ENCODE data around the gene FYN. TPM values are rescaled to one million over a fixed set of nuclear protein-coding genes. Genes with fewer than 3 reads are reported as not detected.

The FYN gene
- total and polyA plus RNA-seq, 2 of the 8 experiments (the other 6 are each of a cell fraction or from before 2014, with no cell fraction given), result 46.8 to 97.2 TPM

- H3K23ac ChIP-seq (ENCODE audit: insufficient read length), result no peak overlapping the region
- H3K9ac ChIP-seq (replicated peaks in 1 of 4; ENCODE audit: extremely low read depth in 1 of 4, low read depth in 3 of 4, low read length in 3 of 4), result no peak overlapping the region
- no peaks in the 10 kb centered on the region for H3K4me1 ChIP-seq (replicated peaks in 1 of 4; ENCODE audit: control insufficient read depth in 3 of 4, insufficient read depth in 4 of 4, low read length in 3 of 4)
- FAIRE-seq, result no peak
- peaks cover under 1 to 6% of the 10 kb centered on the region in 2 experiments; a peak in 3 of 4 replicates for H3K79me2 ChIP-seq (ENCODE audit: control insufficient read depth in 1 of 2, insufficient read depth in 2 of 2, low read length in 2 of 2)
- POLR2A ChIA-PET (ENCODE audit: partially characterized antibody), result no interaction called here
- H2AK5ac ChIP-seq (ENCODE audit: low read depth, low read length), result no peak overlapping the region
- H2BK15ac ChIP-seq (ENCODE audit: low read length), result no peak overlapping the region
- peaks cover 4% of the 10 kb centered on the region; the same call in 1 of the 2 replicates for H3K79me1 ChIP-seq (ENCODE audit: low read depth, low read length)
- H3K9me3 ChIP-seq (ENCODE audit: insufficient read depth in 2 of 2, low read depth in 1 of 2, low read length in 1 of 2), result peaks cover 5 to 9% of the 10 kb centered on the region in 2 experiments; a peak in 3 of 4 replicates
- H3K27ac ChIP-seq (ENCODE audit: low read depth, low read length), result no peak overlapping the region
- no peak overlapping the region for H3K14ac ChIP-seq (ENCODE audit: insufficient read length)
- no peak overlapping the region for H3K18ac ChIP-seq (ENCODE audit: extremely low read depth, low read length)
- H2BK120ac ChIP-seq (replicated peaks; ENCODE audit: low read depth, low read length), result no peak overlapping the region
- no peak overlapping the region for H3K4me3 ChIP-seq (ENCODE audit: extremely low read depth in 1 of 4, insufficient read depth in 2 of 4, low read depth in 3 of 4, low read length in 4 of 4)
- H3K27me3 ChIP-seq (replicated peaks in 1 of 4; ENCODE audit: control insufficient read depth in 3 of 4, extremely low read depth in 1 of 4, insufficient read depth in 3 of 4, low read length in 3 of 4), result no peaks in the 10 kb centered on the region
- WGBS, 2 experiments (ENCODE audit: extremely low coverage in 1 of 2, insufficient coverage in 1 of 2, insufficient read length in 1 of 2, insufficient replicate concordance in 2 of 2, low coverage in 1 of 2, low lambda C conversion rate in 2 of 2, missing lambda C conversion rate in 1 of 2), result 91% methylated on average over 6 of the region's 6 CpGs; no CpG with 5 or more reads in 1 of the 2 experiments
- no peak overlapping the region for H4K91ac ChIP-seq (replicated peaks; ENCODE audit: insufficient read length, low read length)
- H2BK20ac ChIP-seq (ENCODE audit: low read length), result no peak overlapping the region
- no peak overlapping the region for H2BK12ac ChIP-seq (ENCODE audit: low read depth, low read length)
- H3K4me2 ChIP-seq (ENCODE audit: insufficient read depth in 1 of 2, low read depth in 2 of 2, low read length in 2 of 2), result no peak overlapping the region
- no peaks in the 10 kb centered on the region; a peak in 1 of 8 replicates for H3K36me3 ChIP-seq (ENCODE audit: control insufficient read depth in 2 of 4, insufficient read depth in 4 of 4, low read length in 3 of 4)
- TF ChIP-seq CHD2 (IDR thresholded peaks at IDR 0.05; ENCODE audit: low read length), result no peak
- no peak for TF ChIP-seq CBX5 (IDR thresholded peaks at IDR 0.05; ENCODE audit: low read depth, low read length)
- TF ChIP-seq SAP30 (IDR thresholded peaks at IDR 0.05; ENCODE audit: insufficient read depth, insufficient replicate concordance, low read length), result no peak
- no peak for TF ChIP-seq SIRT6 (IDR thresholded peaks at IDR 0.05; ENCODE audit: low read length)
- H3K56ac ChIP-seq (replicated peaks; ENCODE audit: insufficient read length, low read depth, low read length), result no peak overlapping the region
- CTCF ChIA-PET (ENCODE audit: partially characterized antibody), result interaction anchor here (0.9 to 2.5 kb wide), 6 partner anchors 9 to 109 kb away, joined by 3 to 11 read pairs (median 4); no protein-coding TSS in a partner anchor
- no peak for DNase-seq (ENCODE audit: low read depth in 1 of 2, low spot score in 2 of 2)
- no peak overlapping the region for H4K8ac ChIP-seq (ENCODE audit: extremely low read depth, insufficient read depth, low read length)
- H2AFZ ChIP-seq (ENCODE audit: low read length), result no peak overlapping the region
- H2BK5ac ChIP-seq (ENCODE audit: low read depth, low read length), result no peak overlapping the region
- H4K5ac ChIP-seq (ENCODE audit: insufficient read length, low read depth, low read length), result no peak overlapping the region
- no peaks in the 10 kb centered on the region for H3K23me2 ChIP-seq (ENCODE audit: low read depth, low read length)
- H4K20me1 ChIP-seq (replicated peaks in 1 of 2; ENCODE audit: control insufficient read depth in 1 of 2, insufficient read depth in 2 of 2, low read length in 2 of 2), result no peaks in the 10 kb centered on the region
- no peak overlapping the region for H3K4ac ChIP-seq (replicated peaks; ENCODE audit: insufficient read length, low read depth, low read length)
Observed at GRCh38 chr6:111817451-111818120, 55.7 kb downstream of the FYN start.
